SK-N-SH (cell line): ENCODE data around the gene NUP188. TPM values are rescaled to one million over a fixed set of nuclear protein-coding genes. Genes with fewer than 3 reads are reported as not detected.

Source experiments
- CTCF ChIA-PET: fragments of 300-600, 350-600 bp; formaldehyde crosslinking; extraction: SDS; loops from one replicate; lab custom pipeline; 2021; lab: Yijun Ruan, JAX
- POLR2A ChIA-PET: fragments of 350-600 bp; sonication (Branson Sonifier 250); formaldehyde crosslinking; extraction: SDS; loops from one replicate; lab custom pipeline; 2020; ENCODE audit warnings: antibody characterized with exemption, inconsistent platforms; lab: Yijun Ruan, JAX
- DNase-seq: peaks from one replicate; pipeline ENCODE4 v3.0.0; 2012
- H2AFZ ChIP-seq: fragments of 200-600 bp; sonication (generic); 2 replicates; pipeline ENCODE4 v1.8.1; 2016; ENCODE audit warnings: antibody characterized with exemption, mild to moderate bottlenecking, low read depth
- H3F3A ChIP-seq: fragments of 200-600 bp; sonication (generic); replicated peaks from 2 replicates; pipeline ENCODE3; 2016; ENCODE audit warnings: antibody characterized with exemption, mild to moderate bottlenecking; ENCODE audit not compliant: insufficient read depth
- H3K27ac ChIP-seq, 2 experiments: fragments of 200-500 bp in 1 of 2; fragments of 200-600 bp in 1 of 2; sonication (Bioruptor generic) in 1 of 2; sonication (generic), shearing (Covaris generic) in 1 of 2; 2 replicates each; pipeline versions ENCODE4 v1.5.1 to v1.6.1; 2014 to 2016; ENCODE audit warnings: low read depth in 2 of 2, inconsistent platforms in 1 of 2, low read length in 1 of 2, mild to moderate bottlenecking in 1 of 2, mixed read lengths in 1 of 2
- H3K27me3 ChIP-seq: fragments of 200-600 bp; sonication (generic), shearing (Covaris generic); 2 replicates; pipeline ENCODE4 v1.6.1; 2016; ENCODE audit warnings: mixed run types; ENCODE audit not compliant: insufficient read depth
- H3K36me3 ChIP-seq, 2 experiments: fragments of 200-500 bp in 1 of 2; fragments of 200-600 bp in 1 of 2; sonication (Bioruptor generic) in 1 of 2; sonication (generic) in 1 of 2; replicated peaks in 1 of 2; 2 replicates each; pipeline versions ENCODE3 to v1.5.1; 2014 to 2016; ENCODE audit warnings: low read length in 1 of 2, mild to moderate bottlenecking in 1 of 2; ENCODE audit not compliant: insufficient read depth in 2 of 2, control insufficient read depth in 1 of 2
- H3K4me1 ChIP-seq, 2 experiments: fragments of 200-500 bp in 1 of 2; fragments of 200-600 bp in 1 of 2; sonication (Bioruptor generic) in 1 of 2; sonication (generic), shearing (Covaris generic) in 1 of 2; 2 replicates each; pipeline versions ENCODE4 v1.5.1 to v1.6.1; 2014 to 2016; ENCODE audit warnings: low read depth in 1 of 2, low read length in 1 of 2, mixed run types in 1 of 2; ENCODE audit not compliant: insufficient read depth in 2 of 2, control insufficient read depth in 1 of 2
- H3K4me2 ChIP-seq: fragments of 200-600 bp; sonication (generic), shearing (Covaris generic); 2 replicates; pipeline ENCODE4 v1.6.1; 2017; ENCODE audit warnings: mixed run types
- H3K4me3 ChIP-seq, 2 experiments: fragments of 200-500 bp in 1 of 2; fragments of 200-600 bp in 1 of 2; sonication (Bioruptor generic) in 1 of 2; sonication (generic), shearing (Covaris generic) in 1 of 2; 2 replicates each; pipeline versions ENCODE4 v1.5.1 to v1.8.1; 2014 to 2016; ENCODE audit warnings: low read depth in 2 of 2, inconsistent platforms in 1 of 2, low read length in 1 of 2, mild to moderate bottlenecking in 1 of 2, mixed read lengths in 1 of 2, moderate library complexity in 1 of 2
- H3K79me2 ChIP-seq: fragments of 200-600 bp; sonication (generic); 2 replicates; pipeline ENCODE4 v1.8.1; 2017; ENCODE audit warnings: mild to moderate bottlenecking; ENCODE audit not compliant: insufficient read depth
- H3K9ac ChIP-seq: fragments of 200-600 bp; sonication (generic); 2 replicates; pipeline ENCODE4 v1.6.1; 2017; ENCODE audit warnings: mixed run types
- H3K9me2 ChIP-seq: fragments of 200-600 bp; sonication (generic); 2 replicates; pipeline ENCODE4 v1.6.1; 2017; ENCODE audit warnings: mixed run types
- H3K9me3 ChIP-seq: fragments of 200-600 bp; sonication (generic); 2 replicates; pipeline ENCODE4 v1.6.1; 2017; ENCODE audit warnings: mixed run types, mild to moderate bottlenecking, moderate library complexity
- H4K20me1 ChIP-seq: fragments of 200-600 bp; sonication (generic); 2 replicates; pipeline ENCODE4 v1.6.1; 2017; ENCODE audit warnings: mild to moderate bottlenecking, mixed run types; ENCODE audit not compliant: insufficient read depth
- CHD2 ChIP-seq: fragments of 150-350 bp; IDR thresholded peaks from 2 replicates; pipeline ENCODE4 v1.6.1; 2018; ENCODE audit warnings: low read length; ENCODE audit not compliant: partially characterized antibody
- ELF1 ChIP-seq: IDR thresholded peaks from 2 replicates; pipeline ENCODE4 v1.4.0; 2012
- EP300 ChIP-seq, 2 experiments: IDR thresholded peaks; 2 replicates each; pipeline versions ENCODE4 v1.4.0 to v1.6.1; 2012; ENCODE audit warnings: borderline replicate concordance in 1 of 2, low read depth in 1 of 2, low read length in 1 of 2
- FOXM1 ChIP-seq: IDR thresholded peaks from 2 replicates; pipeline ENCODE4 v1.4.0; 2012; ENCODE audit warnings: low read depth, mild to moderate bottlenecking
- GABPA ChIP-seq: IDR thresholded peaks from 2 replicates; pipeline ENCODE4 v1.4.0; 2012; ENCODE audit warnings: low read depth, mild to moderate bottlenecking
- GATA2 ChIP-seq: sonication (generic); formaldehyde crosslinking; IDR thresholded peaks from 2 replicates; pipeline ENCODE4 v1.5.0; 2020; ENCODE audit warnings: mild to moderate bottlenecking, missing genetic modification reagents
- MEF2A ChIP-seq: IDR thresholded peaks from 2 replicates; pipeline ENCODE4 v1.4.0; 2012; ENCODE audit warnings: low read depth, borderline replicate concordance
- MXI1 ChIP-seq: IDR thresholded peaks from 2 replicates; pipeline ENCODE4 v1.6.1; 2012; ENCODE audit warnings: mild to moderate bottlenecking, low read depth, low read length, improper control_type of control experiment
- NFIC ChIP-seq: IDR thresholded peaks from 2 replicates; pipeline ENCODE4 v1.4.0; 2012; ENCODE audit warnings: borderline replicate concordance
- POLR2AphosphoS5 ChIP-seq: IDR thresholded peaks from 2 replicates; pipeline ENCODE4 v1.6.1; 2012; ENCODE audit warnings: low read depth, low read length
- RAD21 ChIP-seq: IDR thresholded peaks from 2 replicates; pipeline ENCODE4 v1.6.1; 2012; ENCODE audit warnings: mild to moderate bottlenecking, low read length
- RXRA ChIP-seq: IDR thresholded peaks from 2 replicates; pipeline ENCODE4 v1.4.0; 2012; ENCODE audit warnings: low read depth, mild to moderate bottlenecking, borderline replicate concordance
- SIN3A ChIP-seq: IDR thresholded peaks from 2 replicates; pipeline ENCODE4 v1.6.1; 2012; ENCODE audit warnings: low read depth, mild to moderate bottlenecking, low read length, moderate library complexity, borderline replicate concordance
- SMC3 ChIP-seq: IDR thresholded peaks from 2 replicates; pipeline ENCODE4 v1.6.1; 2012; ENCODE audit warnings: low read depth, low read length, improper control_type of control experiment
- TAF1 ChIP-seq: IDR thresholded peaks from 2 replicates; pipeline ENCODE4 v1.6.1; 2012; ENCODE audit warnings: low read depth, mild to moderate bottlenecking, low read length, moderate library complexity, borderline replicate concordance
- TCF12 ChIP-seq: IDR thresholded peaks from 2 replicates; pipeline ENCODE4 v1.4.0; 2012
- TEAD4 ChIP-seq: IDR thresholded peaks from 2 replicates; pipeline ENCODE4 v1.4.0; 2012; ENCODE audit warnings: mild to moderate bottlenecking, borderline replicate concordance; ENCODE audit not compliant: insufficient read depth
- USF1 ChIP-seq: IDR thresholded peaks from 2 replicates; pipeline ENCODE4 v1.4.0; 2012; ENCODE audit warnings: low read depth, borderline replicate concordance
- USF2 ChIP-seq: fragments of 150-350 bp; IDR thresholded peaks from 2 replicates; pipeline ENCODE4 v1.6.1; 2017; ENCODE audit warnings: antibody characterized with exemption, low read length, low read depth, borderline replicate concordance
- WGBS: methylation state at CpG from one replicate; pipeline ENCODE4 v1.1.6; 2017; ENCODE audit warnings: low lambda C conversion rate; 5-methylcytosine and 5-hydroxymethylcytosine counted together
- polyA plus RNA-seq, 3 experiments: library from polyadenylated mRNA; depleted of rRNA; stranded (reverse); fragments of >200 nt; gene quantifications; 2 replicates each; pipeline ENCODE4 v1.2.3, GENCODE V29; 2012
- TF ChIP-seq, protein P1 (sequence below): IDR thresholded peaks from 2 replicates; pipeline ENCODE4; 2012

Gene NUP188
- polyA plus RNA-seq, 1 of the 3 experiments (the other 2 are of a cell fraction), result 49.5 TPM

- H3K9me2 ChIP-seq, result no peaks in the 10 kb centered on the region
- H3K27me3 ChIP-seq, result no peaks in the 10 kb centered on the region
- no peaks in the 10 kb centered on the region for H3K79me2 ChIP-seq
- no peaks in the 10 kb centered on the region for H4K20me1 ChIP-seq
- H3K4me2 ChIP-seq, result no peak overlapping the region
- DNase-seq, result no peak
- CTCF ChIA-PET, result interaction anchor here (1.0 to 4.7 kb wide), 3 partner anchors 8 to 87 kb away, joined by 4 to 37 read pairs (median 4); no protein-coding TSS in a partner anchor
- H3K27ac ChIP-seq, result no peak overlapping the region
- H3K4me3 ChIP-seq, result no peak overlapping the region
- H2AFZ ChIP-seq, result no peak overlapping the region
- H3K9me3 ChIP-seq, result no peaks in the 10 kb centered on the region
- no peaks in the 10 kb centered on the region; a peak in 1 of 4 replicates for H3K4me1 ChIP-seq
- TF ChIP-seq MXI1, result no peak
- no peak for TF ChIP-seq POLR2AphosphoS5
- TF ChIP-seq SIN3A, result no peak
- TF ChIP-seq RAD21, result no peak
- no peak for TF ChIP-seq NFIC
- TF ChIP-seq USF2, result no peak
- TF ChIP-seq RXRA, result no peak
- no peak for TF ChIP-seq FOXM1
- no peak for TF ChIP-seq GATA2 (CRISPR knock-in tag)
- TF ChIP-seq TEAD4, result no peak
- no peak for TF ChIP-seq GABPA
- TF ChIP-seq TAF1, result no peak
- no peak for TF ChIP-seq SMC3
- TF ChIP-seq TCF12, result no peak
- no peak for TF ChIP-seq EP300 (IDR thresholded peaks at IDR 0.05; ENCODE audit: borderline replicate concordance in 1 of 2, low read depth in 1 of 2, low read length in 1 of 2)
- no peak for TF ChIP-seq CHD2
- no peak for TF ChIP-seq USF1
- TF ChIP-seq, protein P1, sequence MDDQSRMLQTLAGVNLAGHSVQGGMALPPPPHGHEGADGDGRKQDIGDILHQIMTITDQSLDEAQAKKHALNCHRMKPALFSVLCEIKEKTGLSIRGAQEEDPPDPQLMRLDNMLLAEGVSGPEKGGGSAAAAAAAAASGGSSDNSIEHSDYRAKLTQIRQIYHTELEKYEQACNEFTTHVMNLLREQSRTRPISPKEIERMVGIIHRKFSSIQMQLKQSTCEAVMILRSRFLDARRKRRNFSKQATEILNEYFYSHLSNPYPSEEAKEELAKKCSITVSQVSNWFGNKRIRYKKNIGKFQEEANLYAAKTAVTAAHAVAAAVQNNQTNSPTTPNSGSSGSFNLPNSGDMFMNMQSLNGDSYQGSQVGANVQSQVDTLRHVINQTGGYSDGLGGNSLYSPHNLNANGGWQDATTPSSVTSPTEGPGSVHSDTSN, result no peak
- TF ChIP-seq ELF1, result no peak
- TF ChIP-seq MEF2A, result no peak
- TF ChIP-seq, all 33 proteins: peak for 0
- no peak overlapping the region for H3K9ac ChIP-seq
- POLR2A ChIA-PET, result no interaction called here
- H3F3A ChIP-seq, result peaks cover 5% of the 10 kb centered on the region
- WGBS, result 90% methylated on average over 8 of the region's 8 CpGs
- H3K36me3 ChIP-seq, result peaks cover 7 to 34% of the 10 kb centered on the region in 2 experiments
These were observed 67.1 kb downstream of the NUP188 start for GRCh38 chr9:129014608-129015007.
